ENCODE measurements around the gene HOXB8.

GRCh38 chr17:48584223-48584741 lies 30.8 kb downstream of the HOXB8 start:
- TF ChIP-seq CTCF (IDR thresholded peaks at IDR 0.05) (no peak), POLR2A (IDR thresholded peaks at IDR 0.05) (no peak), POLR2AphosphoS5 (IDR thresholded peaks at IDR 0.05) (no peak)

Data from prostate gland (tissue), 2 donors.